GM12872 (cell line): ENCODE results near the gene C11orf65.

Source experiments
- CTCF ChIP-seq: IDR thresholded peaks from 3 replicates; pipeline ENCODE4 v1.5.1; 2011; ENCODE audit warnings: low read depth, mild to moderate bottlenecking, low read length, moderate library complexity; ENCODE audit not compliant: insufficient read depth

Gene C11orf65

GRCh38 chr11:108467091-108467823 is at the start of gene C11orf65:
Gene C11orf65 (minus strand): TSS chr11:108467529. CDS start chr11:108461559, 5,970 bp downstream.
- no peak for TF ChIP-seq CTCF

- TF ChIP-seq CTCF, result no peak
These were observed 48.8 kb upstream of the C11orf65 start for GRCh38 chr11:108516125-108516524.

GRCh38 chr11:108512708-108513107 is 45.4 kb upstream of the C11orf65 start:
- TF ChIP-seq CTCF, result no peak

- no peak for TF ChIP-seq CTCF
These were observed 44.6 kb upstream of the C11orf65 start for GRCh38 chr11:108511851-108512474.

GRCh38 chr11:108508653-108509593 is 41.6 kb upstream of the C11orf65 start:
- no peak for TF ChIP-seq CTCF

- no peak for TF ChIP-seq CTCF
These were observed 34.1 kb upstream of the C11orf65 start for GRCh38 chr11:108501396-108501795.

GRCh38 chr11:108500721-108501120 is 33.4 kb upstream of the C11orf65 start:
- no peak for TF ChIP-seq CTCF
